ENCODE results near the gene OR2V2. TPM values are rescaled to one million over a fixed set of nuclear protein-coding genes. Genes with fewer than 3 reads are reported as not detected.

The OR2V2 gene
- total and polyA plus RNA-seq, 2 donors (not counting 1 experiment from before 2014, with no cell fraction given) = not detected

DNA sequence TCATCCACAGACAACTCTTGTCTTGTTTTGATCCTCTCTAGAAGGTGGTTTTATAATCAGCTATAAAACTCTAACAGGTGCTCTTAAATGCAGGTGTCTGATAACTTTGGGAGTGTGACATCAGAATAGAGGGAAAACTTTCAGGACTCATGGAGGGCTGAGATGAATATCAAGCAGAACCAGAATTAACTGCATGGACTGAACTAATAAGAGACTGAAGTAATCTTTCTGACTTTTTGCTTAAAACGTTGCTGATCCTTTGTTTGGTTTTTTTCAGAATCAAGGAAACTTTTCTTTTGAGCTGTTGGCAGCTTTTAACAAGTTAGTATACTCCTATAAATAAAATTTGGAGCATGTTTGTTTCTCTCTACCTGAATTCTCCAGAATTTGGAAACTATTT lies 2.3 kb upstream of the OR2V2 start:
- peaks cover 0 to 4% (median 0%) of the 10 kb centered on the region in 3 donors for H3K9me3 ChIP-seq (ENCODE audit: control extremely low read depth in 1 of 3, control insufficient read depth in 2 of 3, insufficient read depth in 1 of 3, low read length in 2 of 3)
- no peaks in the 10 kb centered on the region for H3K36me3 ChIP-seq (replicated peaks in 1 of 2; ENCODE audit: control extremely low read depth in 1 of 2, control insufficient read depth in 1 of 2, extremely low read depth in 1 of 2, insufficient read depth in 2 of 2, low read length in 1 of 2)
- no peak overlapping the region for H3K4me3 ChIP-seq (ENCODE audit: control extremely low read depth in 1 of 5, extremely low read depth in 1 of 5, insufficient read depth in 1 of 5, low read depth in 2 of 5, low read length in 4 of 5)
- WGBS (ENCODE audit: insufficient coverage) = no CpG with 5 or more reads among the region's 1 CpG
- no peak overlapping the region for H3K4me2 ChIP-seq (replicated peaks; ENCODE audit: low read depth, low read length, poor library complexity, severe bottlenecking)
- no peak overlapping the region for H3K9ac ChIP-seq (ENCODE audit: low read length)
- no peak overlapping the region for H3K27ac ChIP-seq (ENCODE audit: low read length in 2 of 2)
- H3K4me3 Mint-ChIP-seq = no peak overlapping the region
- POLR2A ChIA-PET = no interaction called here
- H3K27me3 Mint-ChIP-seq = peaks cover 64% of the 10 kb centered on the region
- TF ChIP-seq EZH2 (IDR thresholded peaks at IDR 0.05; ENCODE audit: borderline replicate concordance, insufficient read depth, low read depth, low read length, poor library complexity, severe bottlenecking) (no peak), CTCF (IDR thresholded peaks at IDR 0.05) (no peak)
- no peaks in the 10 kb centered on the region for H3K4me1 ChIP-seq (ENCODE audit: control insufficient read depth in 2 of 2, insufficient read depth in 2 of 2, low read length in 2 of 2)
- H3K27me3 ChIP-seq (replicated peaks in 1 of 4; ENCODE audit: control extremely low read depth in 1 of 4, control insufficient read depth in 3 of 4, insufficient read depth in 4 of 4, low read length in 3 of 4) = peaks cover 0 to 22% (median 1%) of the 10 kb centered on the region in 4 experiments
- H4K20me1 ChIP-seq (ENCODE audit: control insufficient read depth, insufficient read depth, low read length, poor library complexity, severe bottlenecking) = no peaks in the 10 kb centered on the region
- no peak overlapping the region for H3K27ac Mint-ChIP-seq
- H3K9me3 Mint-ChIP-seq (ENCODE audit: insufficient read depth) = no peaks in the 10 kb centered on the region
- no peak overlapping the region for H2AFZ ChIP-seq (ENCODE audit: insufficient read depth, low read depth, low read length, poor library complexity, severe bottlenecking)
- ATAC-seq (ENCODE audit: low read depth) (no peak), DNase-seq (no peak)
- no peaks in the 10 kb centered on the region for H3K4me1 Mint-ChIP-seq
- no peaks in the 10 kb centered on the region for H3K79me2 ChIP-seq (ENCODE audit: control insufficient read depth, insufficient read depth, low read length)
- intact Hi-C loops (cut with micrococcal nuclease) = no loop called here
- CTCF ChIA-PET = no interaction called here

DNA sequence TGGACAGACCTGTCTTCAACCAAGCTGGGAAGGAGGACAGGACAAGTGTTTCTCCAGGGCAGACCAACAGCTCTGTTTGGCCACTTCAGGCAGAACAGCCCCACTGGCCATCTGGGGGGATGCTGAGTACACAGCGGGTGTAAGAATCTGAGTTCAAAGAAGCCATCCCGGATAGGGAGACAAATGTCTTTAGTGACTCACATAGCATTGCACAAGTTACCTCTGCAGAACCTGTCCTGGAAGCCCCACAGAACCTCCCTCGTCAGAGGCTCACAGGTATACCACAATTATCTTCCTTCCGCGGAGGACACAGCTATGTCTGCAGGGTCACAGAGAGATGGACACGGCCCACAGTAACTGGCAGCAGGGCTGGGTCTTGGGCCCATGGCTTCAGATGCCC lies 2.0 kb downstream of the OR2V2 start:
- intact Hi-C loops (cut with micrococcal nuclease) = no loop called here
- H3K79me2 ChIP-seq (ENCODE audit: control insufficient read depth, insufficient read depth, low read length) = no peaks in the 10 kb centered on the region
- peaks cover 50% of the 10 kb centered on the region for H3K27me3 Mint-ChIP-seq
- no peak overlapping the region for H3K9ac ChIP-seq (ENCODE audit: low read length)
- no peak overlapping the region for H3K4me3 Mint-ChIP-seq
- no peak for TF ChIP-seq EZH2 (IDR thresholded peaks at IDR 0.05; ENCODE audit: borderline replicate concordance, insufficient read depth, low read depth, low read length, poor library complexity, severe bottlenecking)
- no peak for TF ChIP-seq CTCF (IDR thresholded peaks at IDR 0.05)
- no peak overlapping the region for H3K27ac Mint-ChIP-seq
- no peaks in the 10 kb centered on the region for H3K9me3 Mint-ChIP-seq (ENCODE audit: insufficient read depth)
- DNase-seq (no peak), ATAC-seq (ENCODE audit: low read depth) (no peak)
- ChIA-PET POLR2A (no interaction called here), CTCF (no interaction called here)
- H4K20me1 ChIP-seq (ENCODE audit: control insufficient read depth, insufficient read depth, low read length, poor library complexity, severe bottlenecking) = no peaks in the 10 kb centered on the region
- 93% methylated on average over 5 of the region's 6 CpGs for WGBS (ENCODE audit: insufficient coverage)
- H3K4me2 ChIP-seq (replicated peaks; ENCODE audit: low read depth, low read length, poor library complexity, severe bottlenecking) = no peak overlapping the region
- H3K9me3 ChIP-seq (ENCODE audit: control extremely low read depth in 1 of 3, control insufficient read depth in 2 of 3, insufficient read depth in 1 of 3, low read length in 2 of 3) = peaks cover 0 to 4% (median 0%) of the 10 kb centered on the region in 3 donors
- no peak overlapping the region for H3K27ac ChIP-seq (ENCODE audit: low read length in 2 of 2)
- H3K4me1 Mint-ChIP-seq = no peaks in the 10 kb centered on the region
- no peaks in the 10 kb centered on the region for H3K36me3 ChIP-seq (replicated peaks in 1 of 2; ENCODE audit: control extremely low read depth in 1 of 2, control insufficient read depth in 1 of 2, extremely low read depth in 1 of 2, insufficient read depth in 2 of 2, low read length in 1 of 2)
- H3K4me1 ChIP-seq (ENCODE audit: control insufficient read depth in 2 of 2, insufficient read depth in 2 of 2, low read length in 2 of 2) = no peaks in the 10 kb centered on the region
- H3K4me3 ChIP-seq (ENCODE audit: control extremely low read depth in 1 of 5, extremely low read depth in 1 of 5, insufficient read depth in 1 of 5, low read depth in 2 of 5, low read length in 4 of 5) = no peak overlapping the region
- peaks cover 0 to 18% (median 1%) of the 10 kb centered on the region in 4 experiments for H3K27me3 ChIP-seq (replicated peaks in 1 of 4; ENCODE audit: control extremely low read depth in 1 of 4, control insufficient read depth in 3 of 4, insufficient read depth in 4 of 4, low read length in 3 of 4)
- H2AFZ ChIP-seq (ENCODE audit: insufficient read depth, low read depth, low read length, poor library complexity, severe bottlenecking) = no peak overlapping the region

All from B cell (primary cell).